Measurements from ENCODE around the gene HSPA5. TPM values are rescaled to one million over a fixed set of nuclear protein-coding genes. Genes with fewer than 3 reads are reported as not detected.
"Not testable (repeated sequence)": the region's sequence is repeated elsewhere in the genome, so short reads cannot be mapped to it uniquely, and the experiment has no call there.

HSPA5 gene
- total RNA-seq, 1 experiment from 2014 or later: 59.3 TPM

DNA sequence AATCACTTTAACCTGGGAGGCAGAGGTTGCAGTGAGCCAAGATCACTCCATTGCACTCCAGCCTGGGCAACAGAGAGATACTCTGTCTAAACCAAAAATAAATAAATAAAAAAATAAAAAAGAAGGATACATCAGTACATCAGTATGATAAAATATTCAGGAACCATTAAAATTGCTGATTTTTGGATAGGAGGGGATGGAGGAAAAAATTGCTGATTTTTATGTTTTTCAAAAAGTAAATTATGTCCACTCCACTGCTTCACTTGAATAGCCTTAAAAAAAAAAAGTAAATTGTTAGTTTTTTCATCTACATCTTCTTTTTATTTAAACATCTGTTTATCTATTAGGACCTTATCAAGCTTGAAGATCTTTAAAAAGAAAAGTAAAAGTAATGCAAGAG, 13.1 kb upstream of the HSPA5 start:
- no peak for DNase-seq (ENCODE audit: low read depth)
- in situ Hi-C loops (cut with HindIII; ENCODE audit: low pct_unique_long_range_greater_than_20kb, low sequenced_read_pairs): no loop called here

GRCh38 chr9:125246261-125246667, 5.1 kb upstream of the HSPA5 start:
- DNase-seq (ENCODE audit: low read depth): no peak
- in situ Hi-C loops (cut with HindIII; ENCODE audit: low pct_unique_long_range_greater_than_20kb, low sequenced_read_pairs): no loop called here

DNA sequence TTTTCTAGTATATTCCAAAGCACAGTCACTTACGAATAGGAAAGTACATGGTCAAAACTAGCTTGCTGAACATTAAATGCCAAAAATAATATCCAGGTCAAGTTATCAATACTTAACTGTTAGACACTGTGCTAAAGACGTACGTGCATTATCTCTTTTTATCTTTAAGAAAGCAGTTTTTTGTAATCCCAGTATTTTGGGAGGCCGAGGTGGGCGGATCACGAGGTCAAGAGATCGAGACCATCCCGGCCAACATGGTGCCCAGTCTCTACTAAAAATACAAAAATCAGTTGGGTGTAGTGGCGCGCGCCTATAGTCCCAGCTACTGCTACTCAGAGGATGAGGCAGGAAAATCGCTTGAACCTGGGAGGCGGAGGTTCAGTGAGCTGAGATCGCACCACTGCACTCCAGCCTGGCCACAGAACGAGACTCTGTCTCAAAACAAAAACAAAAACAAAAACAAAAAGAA, 2.7 kb upstream of the HSPA5 start:
- in situ Hi-C loops (cut with HindIII; ENCODE audit: low pct_unique_long_range_greater_than_20kb, low sequenced_read_pairs): no loop called here
- DNase-seq (ENCODE audit: low read depth): no peak

DNA sequence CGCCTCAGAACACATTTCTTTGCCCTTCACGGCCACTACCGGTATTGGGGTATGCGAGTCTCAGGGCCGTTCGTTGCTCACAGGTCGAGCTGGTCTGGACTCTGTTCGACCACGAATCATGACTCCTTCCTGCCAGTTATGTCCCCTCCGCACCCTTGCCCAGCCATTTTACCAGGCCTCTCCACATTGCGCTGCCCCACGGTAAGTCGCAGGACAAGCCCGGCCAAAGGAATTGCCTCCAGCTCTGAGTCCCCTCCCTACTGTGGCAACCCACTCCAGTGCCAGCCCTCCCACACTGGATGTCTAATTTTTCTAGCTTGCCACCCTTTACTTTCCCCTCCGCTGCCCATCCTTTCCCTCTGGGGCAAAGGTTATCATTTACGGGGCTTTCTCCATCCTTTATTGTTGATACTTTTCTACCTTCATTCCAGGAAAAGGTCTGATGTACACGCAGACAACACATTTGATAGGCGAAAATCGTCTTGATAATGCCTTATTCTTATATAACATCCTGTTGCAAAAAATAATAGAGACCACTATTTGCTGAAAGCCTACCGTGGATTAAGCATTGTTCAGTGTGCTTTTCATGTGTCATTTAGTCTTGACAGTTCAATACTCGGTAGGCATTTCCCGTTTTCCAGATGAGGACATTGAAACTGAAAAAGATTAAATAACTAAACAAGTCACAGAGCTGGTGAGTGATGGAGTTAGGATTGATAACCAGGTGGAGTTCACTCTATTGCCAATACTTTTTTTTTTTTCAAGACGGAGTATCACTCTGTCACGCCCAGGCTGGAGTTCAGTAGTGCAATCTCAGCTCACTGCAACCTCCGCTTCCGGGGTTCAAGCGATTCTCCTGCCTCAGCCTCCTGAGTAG, 958 bp upstream of the HSPA5 start:
- in situ Hi-C loops (cut with HindIII; ENCODE audit: low pct_unique_long_range_greater_than_20kb, low sequenced_read_pairs): no loop called here

DNA sequence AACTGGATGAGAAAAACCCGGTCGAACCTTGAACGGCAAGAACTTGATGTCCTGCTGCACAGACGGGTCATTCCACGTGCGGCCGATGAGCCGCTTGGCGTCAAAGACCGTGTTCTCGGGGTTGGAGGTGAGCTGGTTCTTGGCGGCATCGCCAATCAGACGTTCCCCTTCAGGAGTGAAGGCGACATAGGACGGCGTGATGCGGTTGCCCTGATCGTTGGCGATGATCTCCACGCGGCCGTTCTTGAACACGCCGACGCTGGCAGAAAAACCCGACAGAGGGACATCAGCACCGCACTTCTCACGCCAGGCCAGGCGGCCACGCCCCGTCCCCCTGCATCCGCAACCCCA, 519 bp downstream of the HSPA5 start:
- DNase-seq (ENCODE audit: low read depth): no peak
- in situ Hi-C loops (cut with HindIII; ENCODE audit: low pct_unique_long_range_greater_than_20kb, low sequenced_read_pairs): no loop called here

More for the DNA sequence above, 958 bp upstream of the HSPA5 start:
- DNase-seq (ENCODE audit: low read depth): no peak

DNA sequence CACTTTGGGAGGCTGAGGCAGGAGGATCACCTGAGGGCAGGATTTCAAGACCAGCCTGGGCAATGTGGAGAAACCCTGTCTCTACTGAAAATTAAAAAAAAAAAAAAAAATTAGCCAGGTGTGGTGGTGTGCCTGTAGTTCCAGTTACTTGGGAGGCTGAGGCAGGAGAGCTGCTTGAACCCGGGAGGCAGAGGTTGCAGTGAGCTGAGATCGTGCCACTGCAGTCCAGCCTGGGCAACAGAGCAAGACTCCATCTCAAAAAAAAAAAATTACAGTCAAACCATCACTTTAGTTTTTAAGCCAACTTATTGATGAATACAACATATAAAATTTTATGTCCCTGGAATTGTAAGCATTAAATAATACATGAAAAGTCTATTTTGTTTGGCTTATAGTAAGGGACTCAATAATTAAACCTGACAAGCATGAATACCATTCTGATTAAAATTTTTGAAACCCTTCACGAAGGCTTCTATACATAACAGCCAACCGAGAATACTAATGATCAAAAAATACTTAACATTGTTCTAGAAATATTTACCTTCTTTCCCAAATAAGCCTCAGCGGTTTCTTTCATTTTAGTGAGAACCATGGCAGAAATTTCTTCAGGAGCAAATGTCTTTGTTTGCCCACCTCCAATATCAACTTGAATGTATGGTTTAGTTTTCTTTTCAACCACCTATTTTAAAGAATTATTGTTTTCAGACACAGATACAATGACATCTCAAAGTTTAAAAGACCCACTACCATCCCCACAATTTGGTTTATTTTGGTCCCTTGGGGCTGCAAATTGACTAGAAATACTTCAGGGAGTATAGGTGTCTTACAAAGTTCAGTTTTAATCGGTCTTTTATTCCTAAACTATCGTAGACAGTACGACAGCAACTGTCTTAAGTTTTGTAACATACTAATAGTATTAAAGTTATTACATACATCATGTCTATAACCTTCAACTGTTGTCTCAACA, 1.2 kb downstream of the HSPA5 start:
- in situ Hi-C loops (cut with HindIII; ENCODE audit: low pct_unique_long_range_greater_than_20kb, low sequenced_read_pairs): no loop called here
- no peak for DNase-seq (ENCODE audit: low read depth)

DNA sequence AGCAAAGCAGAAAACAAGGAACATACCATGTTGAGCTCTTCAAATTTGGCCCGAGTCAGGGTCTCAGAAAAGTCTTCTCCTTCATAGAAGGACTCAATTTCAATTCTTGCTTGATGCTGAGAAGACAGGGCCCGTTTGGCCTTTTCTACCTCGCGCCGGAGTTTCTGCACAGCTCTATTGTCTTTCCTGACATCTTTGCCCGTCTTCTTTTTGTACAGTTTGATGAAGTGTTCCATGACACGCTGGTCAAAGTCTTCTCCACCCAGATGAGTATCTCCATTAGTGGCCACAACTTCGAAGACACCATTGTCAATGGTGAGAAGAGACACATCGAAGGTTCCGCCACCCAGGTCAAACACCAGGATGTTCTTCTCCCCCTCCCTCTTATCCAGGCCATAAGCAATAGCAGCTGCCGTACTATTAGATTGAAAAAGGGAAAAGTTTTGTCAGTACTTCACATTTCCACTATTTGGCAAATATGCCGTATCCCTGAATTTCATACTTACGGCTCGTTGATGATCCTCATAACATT, 2.2 kb downstream of the HSPA5 start:
- no peak for DNase-seq (ENCODE audit: low read depth)
- in situ Hi-C loops (cut with HindIII; ENCODE audit: low pct_unique_long_range_greater_than_20kb, low sequenced_read_pairs): no loop called here

DNA sequence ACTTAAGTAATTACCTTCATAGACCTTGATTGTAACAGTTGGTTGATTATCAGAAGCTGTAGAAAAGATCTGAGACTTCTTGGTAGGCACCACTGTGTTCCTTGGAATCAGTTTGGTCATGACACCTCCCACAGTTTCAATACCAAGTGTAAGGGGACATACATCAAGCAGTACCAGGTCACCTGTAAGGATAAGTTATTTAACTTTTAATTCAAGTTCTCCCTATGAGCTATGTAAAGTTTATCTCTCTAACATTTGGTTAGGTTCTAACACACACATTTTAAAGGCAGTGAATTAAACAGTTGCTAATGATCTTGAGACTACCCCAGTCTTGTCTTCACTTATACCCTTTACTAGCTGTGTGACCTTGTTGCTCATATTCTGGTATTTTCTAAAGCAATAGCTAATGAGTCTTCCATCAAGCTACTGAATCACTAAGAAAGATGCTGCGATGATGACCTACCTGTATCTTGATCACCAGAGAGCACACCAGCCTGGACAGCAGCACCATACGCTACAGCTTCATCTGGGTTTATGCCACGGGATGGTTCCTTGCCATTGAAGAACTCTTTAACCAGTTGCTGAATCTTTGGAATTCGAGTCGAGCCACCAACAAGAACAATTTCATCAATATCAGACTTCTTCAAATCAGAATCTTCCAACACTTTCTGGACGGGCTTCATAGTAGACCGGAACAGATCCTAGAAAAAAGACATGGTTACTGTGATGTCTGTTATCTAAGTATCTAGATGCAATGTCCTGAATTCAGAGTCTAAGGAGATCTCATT, 2.8 kb downstream of the HSPA5 start:
- no peak for DNase-seq (ENCODE audit: low read depth)
- in situ Hi-C loops (cut with HindIII; ENCODE audit: low pct_unique_long_range_greater_than_20kb, low sequenced_read_pairs): no loop called here

DNA sequence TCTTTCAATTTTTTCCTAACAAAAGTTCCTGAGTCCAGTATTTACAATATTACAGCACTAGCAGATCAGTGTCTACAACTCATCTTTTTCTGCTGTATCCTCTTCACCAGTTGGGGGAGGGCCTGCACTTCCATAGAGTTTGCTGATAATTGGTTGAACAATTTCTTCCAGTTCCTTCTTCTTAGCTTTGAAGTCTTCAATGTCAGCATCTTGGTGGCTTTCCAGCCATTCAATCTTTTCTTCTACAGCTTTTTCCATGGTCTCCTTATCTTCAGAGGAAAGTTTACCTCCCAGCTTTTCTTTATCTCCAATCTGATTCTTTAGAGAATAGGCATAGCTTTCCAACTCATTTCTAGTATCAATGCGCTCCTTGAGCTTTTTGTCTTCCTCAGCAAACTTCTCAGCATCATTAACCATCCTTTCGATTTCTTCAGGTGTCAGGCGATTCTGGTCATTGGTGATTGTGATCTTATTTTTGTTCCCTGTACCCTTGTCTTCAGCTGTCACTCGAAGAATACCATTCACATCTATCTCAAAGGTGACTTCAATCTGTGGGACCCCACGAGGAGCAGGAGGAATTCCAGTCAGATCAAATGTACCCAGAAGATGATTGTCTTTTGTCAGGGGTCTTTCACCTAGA, 4.5 kb downstream of the HSPA5 start:
- in situ Hi-C loops (cut with HindIII; ENCODE audit: low pct_unique_long_range_greater_than_20kb, low sequenced_read_pairs); DNase-seq (ENCODE audit: low read depth): not testable (repeated sequence)

GRCh38 chr9:125235804-125236519, 5.2 kb downstream of the HSPA5 start:
- in situ Hi-C loops (cut with HindIII; ENCODE audit: low pct_unique_long_range_greater_than_20kb, low sequenced_read_pairs): no loop called here
- no peak for DNase-seq (ENCODE audit: low read depth)

DNA sequence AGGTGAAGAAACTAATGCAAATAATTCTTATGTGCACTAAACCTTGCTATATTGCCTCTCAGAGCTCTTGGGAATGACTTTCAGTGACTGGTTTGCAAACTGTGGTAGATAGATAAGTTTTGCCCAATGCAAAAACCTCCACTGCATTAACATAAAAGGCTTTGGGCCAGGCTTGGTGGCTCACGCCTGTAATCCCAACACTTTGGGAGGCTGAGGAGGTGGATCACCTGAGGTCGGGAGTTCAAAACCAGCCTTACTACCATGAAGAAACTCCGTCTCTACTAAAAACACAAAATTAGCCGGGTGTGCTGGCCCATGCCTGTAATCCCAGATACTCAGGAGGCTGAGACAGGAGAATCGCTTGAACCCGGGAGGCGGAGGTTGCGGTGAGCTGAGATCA, 7.0 kb downstream of the HSPA5 start:
- in situ Hi-C loops (cut with HindIII; ENCODE audit: low pct_unique_long_range_greater_than_20kb, low sequenced_read_pairs); DNase-seq (ENCODE audit: low read depth): not testable (repeated sequence)

DNA sequence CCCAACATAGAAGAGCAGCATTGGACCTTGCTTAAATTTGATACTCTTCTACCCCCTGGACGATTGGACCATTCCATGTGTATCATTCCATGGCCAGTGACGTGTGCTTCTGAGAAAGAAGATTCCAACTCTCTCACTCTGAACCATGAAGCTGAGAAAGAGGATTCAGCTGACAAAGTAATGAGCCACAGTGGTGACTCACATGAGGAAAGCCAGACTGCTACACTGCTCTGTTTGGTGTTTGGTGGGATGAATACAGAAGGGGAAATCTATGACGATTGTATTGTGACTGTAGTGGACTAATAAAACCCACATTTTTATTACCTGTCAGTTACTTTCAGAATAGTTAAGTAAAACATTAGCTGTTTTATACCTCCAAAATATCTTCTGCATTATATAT, 7.5 kb downstream of the HSPA5 start:
- in situ Hi-C loops (cut with HindIII; ENCODE audit: low pct_unique_long_range_greater_than_20kb, low sequenced_read_pairs): no loop called here
- peak; percentile 83 for DNase-seq (ENCODE audit: low read depth)

- DNase-seq (ENCODE audit: low read depth): no peak
- in situ Hi-C loops (cut with HindIII; ENCODE audit: low pct_unique_long_range_greater_than_20kb, low sequenced_read_pairs): no loop called here
Measured at GRCh38 chr9:125227761-125228160, 13.4 kb downstream of the HSPA5 start.

DNA sequence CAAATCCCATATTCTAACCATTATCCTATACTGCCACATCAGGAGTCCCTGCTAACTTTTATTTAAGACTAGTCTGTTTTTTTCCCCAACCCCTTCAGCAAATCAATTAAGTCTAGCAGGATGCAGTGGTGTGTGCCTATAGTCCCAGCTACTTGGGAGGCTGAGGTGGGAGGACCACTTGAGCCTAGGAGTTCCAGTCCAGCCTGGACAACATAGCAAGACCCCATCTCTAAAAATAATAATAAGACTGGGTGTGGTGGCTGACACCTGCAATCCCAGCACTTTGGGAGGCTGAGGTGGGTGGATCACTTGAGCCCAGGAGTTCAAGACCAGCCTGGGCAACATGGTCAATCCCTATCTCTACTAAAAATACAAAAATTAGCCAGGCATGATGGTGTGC, 16.3 kb downstream of the HSPA5 start:
- in situ Hi-C loops (cut with HindIII; ENCODE audit: low pct_unique_long_range_greater_than_20kb, low sequenced_read_pairs); DNase-seq (ENCODE audit: low read depth): not testable (repeated sequence)

GRCh38 chr9:125218621-125219020, 22.5 kb downstream of the HSPA5 start:
- in situ Hi-C loops (cut with HindIII; ENCODE audit: low pct_unique_long_range_greater_than_20kb, low sequenced_read_pairs): no loop called here
- DNase-seq (ENCODE audit: low read depth): no peak

GRCh38 chr9:125214186-125214585, 27.0 kb downstream of the HSPA5 start:
- in situ Hi-C loops (cut with HindIII; ENCODE audit: low pct_unique_long_range_greater_than_20kb, low sequenced_read_pairs): no loop called here
- DNase-seq (ENCODE audit: low read depth): no peak

GRCh38 chr9:125204477-125204876, 36.7 kb downstream of the HSPA5 start:
- in situ Hi-C loops (cut with HindIII; ENCODE audit: low pct_unique_long_range_greater_than_20kb, low sequenced_read_pairs): no loop called here
- no peak for DNase-seq (ENCODE audit: low read depth)

Data from Caki2 (cell line).